NOMO-1 treated with DMSO at 0.1 percent for 48 hours (cell line): ENCODE data around the gene TAF1B.

Experiments used
- DNase-seq: peaks from one replicate; lab custom pipeline; 2025; ENCODE audit not compliant: unreplicated experiment; lab: John Stamatoyannopoulos, UW

TAF1B gene

DNA sequence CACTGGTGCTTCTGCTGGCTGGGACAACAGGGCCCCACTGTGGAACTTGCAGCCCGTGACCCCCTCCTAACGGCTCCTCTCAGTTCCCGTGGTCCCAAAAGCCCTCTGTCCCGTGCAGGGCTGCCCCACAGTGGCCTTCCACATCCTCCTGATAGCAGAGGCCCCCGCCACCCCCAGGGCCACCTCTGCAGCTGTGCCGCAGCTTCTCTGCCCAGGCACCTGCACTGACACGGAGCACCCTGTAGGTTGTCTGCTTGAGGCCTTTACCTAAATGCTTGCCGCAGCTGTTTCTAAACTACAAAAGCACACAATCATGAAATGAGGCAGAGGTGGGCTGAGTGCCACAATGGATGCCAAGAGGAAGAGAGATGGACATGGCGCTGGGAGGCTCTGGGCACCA lies 94.7 kb downstream of the TAF1B start:
- no peak for DNase-seq

DNA sequence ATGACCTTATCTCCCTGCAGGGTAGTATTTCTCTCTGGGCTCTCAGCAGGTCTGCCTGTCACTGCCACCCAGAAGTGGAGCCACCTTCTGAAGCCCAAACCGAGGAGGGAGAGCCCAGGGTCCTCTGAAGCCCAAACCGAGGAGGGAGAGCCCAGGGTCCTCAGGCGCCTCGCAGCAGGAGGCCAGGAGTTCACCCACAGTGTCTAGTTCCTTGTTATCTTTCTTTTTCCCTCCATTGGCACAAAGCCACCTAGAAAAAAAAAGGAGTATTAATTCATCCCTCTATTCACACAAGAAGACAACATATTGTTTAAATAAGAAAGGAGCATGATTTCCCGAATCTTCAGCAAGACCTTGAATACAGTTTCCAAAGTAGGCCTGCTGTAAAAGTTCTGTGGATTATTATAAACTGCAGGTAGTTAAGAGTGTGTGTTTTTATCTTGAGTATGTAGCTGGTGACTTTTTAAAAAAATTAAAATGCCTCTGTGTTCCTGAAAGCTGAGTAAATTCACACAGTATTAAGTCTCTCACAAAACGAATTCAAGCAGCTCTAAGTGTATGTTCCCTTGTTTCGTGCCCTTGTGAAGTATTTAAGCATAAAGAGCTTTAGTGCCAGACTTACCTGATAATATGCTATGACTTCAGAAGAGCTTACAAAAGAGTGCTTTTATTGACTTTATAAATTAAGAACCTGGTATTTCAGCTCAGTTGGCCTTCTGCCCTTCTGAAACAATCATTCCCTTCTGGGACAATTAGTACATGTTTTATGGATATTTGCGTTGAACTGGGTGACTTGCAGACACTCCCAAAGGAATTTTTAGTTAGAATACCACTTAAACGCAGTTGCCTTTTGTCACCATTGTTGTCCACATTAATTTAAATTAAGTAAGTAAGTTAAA lies 96.6 kb downstream of the TAF1B start:
- no peak for DNase-seq

DNA sequence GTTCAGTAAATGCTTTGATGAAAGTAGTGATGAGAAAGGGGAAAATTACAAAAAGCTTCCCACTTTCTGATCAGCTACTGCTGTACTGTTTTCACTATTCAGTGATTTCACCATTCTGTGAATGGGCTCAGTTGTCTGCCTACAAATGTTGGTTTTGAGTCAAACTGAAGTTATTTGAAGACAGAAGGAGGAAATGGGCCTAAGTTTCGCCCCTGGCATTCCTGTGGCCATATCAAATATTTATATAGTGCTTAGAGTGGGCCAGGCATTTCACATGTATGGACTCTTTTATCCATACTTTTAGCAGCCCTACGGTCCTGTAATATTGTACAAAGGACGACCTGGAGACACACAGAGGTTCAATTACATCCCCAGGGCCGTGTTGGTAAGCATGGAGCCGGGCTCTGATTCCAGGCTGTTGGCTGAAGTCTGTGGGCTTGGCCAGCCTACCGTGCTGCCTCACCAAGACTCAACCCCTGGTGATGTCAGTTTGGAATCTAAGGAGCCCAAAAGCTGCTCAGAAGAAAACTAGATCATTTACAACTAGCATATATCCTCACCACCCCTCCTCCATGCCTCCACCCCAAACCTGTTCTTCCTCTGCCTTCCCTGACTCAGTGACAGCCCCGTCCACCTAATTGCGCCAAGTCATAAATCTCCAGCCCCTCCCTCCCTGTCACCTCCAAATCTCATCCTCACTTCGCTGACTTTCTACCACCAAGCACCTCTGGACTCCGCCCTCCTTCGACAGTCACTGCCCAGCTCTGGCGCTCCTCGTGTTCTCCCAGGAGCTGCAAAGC lies 98.1 kb downstream of the TAF1B start:
- no peak for DNase-seq

DNA sequence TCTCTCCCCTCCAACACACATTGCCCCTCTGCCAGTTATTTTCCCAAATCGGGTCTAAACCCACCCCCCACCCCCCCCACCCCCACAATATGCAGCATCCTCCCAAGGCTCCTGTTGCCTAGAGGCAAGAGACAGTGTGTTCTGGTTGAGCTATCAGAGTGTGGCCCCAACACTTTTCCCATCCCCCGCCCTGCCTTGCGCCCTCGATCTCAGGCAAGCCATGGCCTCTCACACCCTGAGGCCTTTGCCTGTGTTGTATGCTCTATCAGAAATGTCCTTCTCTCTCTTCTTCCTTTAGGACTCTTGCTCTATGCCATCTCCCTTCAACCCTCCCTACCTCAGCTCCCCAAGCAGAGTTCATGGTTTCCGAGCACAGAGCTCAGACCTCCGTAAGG lies 98.7 kb downstream of the TAF1B start:
- DNase-seq = no peak

DNA sequence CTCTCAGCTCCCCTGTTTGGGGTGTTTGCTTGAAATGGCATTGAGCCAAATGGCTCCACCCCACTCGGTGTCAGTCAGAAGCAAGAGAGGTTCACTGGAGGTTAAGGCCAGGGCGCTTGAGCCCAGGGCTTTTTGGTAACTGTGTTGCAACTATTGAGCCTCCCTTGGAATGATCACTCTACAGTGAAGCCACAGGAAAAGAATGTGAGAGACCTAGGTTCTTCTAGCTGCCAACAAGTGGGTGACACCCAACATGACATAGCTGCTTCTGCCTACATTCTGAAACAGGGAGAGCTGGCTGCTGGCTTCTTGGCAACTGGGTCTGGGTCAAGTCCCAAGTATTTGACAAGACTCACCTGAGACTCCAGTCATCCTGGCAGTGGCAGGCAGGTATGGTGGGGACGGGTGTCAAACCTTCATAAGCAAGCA lies 101.1 kb downstream of the TAF1B start:
- DNase-seq = no peak

DNA sequence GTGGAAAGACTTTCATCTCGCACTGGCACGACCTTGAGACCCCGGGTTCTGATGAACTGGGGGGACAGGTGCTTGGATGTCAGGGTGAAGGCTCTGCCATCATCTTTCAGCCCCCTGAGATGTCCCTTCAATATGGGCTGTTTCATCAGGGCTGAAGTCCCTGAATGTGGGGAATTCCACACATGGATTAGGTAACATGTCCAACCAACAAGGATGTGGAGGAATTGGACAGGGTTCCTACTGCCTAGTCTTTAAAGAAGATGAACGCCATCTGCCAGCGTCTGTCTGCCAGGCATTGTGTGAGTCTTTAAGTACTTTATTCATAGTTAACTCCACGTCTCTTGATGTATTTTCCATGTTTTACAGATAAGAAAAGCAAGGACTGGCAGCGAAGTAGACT lies 102.3 kb downstream of the TAF1B start:
- DNase-seq = no peak

DNA sequence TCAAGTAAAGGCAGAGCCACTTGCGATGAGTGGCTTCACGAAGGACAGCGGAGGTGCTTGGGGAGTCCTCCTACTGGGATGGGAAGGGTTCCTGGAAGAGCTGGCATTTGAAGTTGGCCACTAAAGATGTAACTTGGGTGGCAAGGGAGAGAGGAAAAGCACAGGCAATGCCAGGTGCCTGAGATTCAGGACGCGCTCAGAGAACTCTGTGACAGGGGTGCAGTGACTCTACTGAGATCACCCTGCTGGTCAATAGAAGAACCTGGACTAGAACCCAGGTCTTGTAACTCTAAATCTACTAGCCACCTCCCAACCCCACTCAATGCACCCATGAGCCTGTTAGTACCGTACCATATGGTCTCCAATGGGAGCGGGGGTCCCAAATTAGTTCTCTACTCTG lies 102.8 kb downstream of the TAF1B start:
- no peak for DNase-seq

DNA sequence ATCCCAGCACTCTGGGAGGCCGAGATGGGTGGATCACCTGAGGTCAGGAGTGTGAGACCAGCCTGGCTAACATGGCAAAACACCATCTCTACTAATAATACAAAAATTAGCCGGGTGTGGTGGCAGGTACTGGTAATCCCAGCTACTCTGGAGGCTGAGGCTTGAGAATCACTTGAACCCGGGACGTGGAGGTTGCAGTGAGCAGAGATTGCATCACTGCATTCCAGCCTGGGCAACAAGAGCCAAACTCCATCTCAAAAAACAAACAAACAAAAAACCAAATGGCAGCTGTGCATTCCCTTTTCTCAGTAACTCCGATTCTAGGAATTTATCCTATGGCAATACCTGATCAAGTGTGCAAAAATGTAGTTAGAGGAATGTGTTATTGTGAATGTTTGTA lies 103.5 kb downstream of the TAF1B start:
- DNase-seq = no peak

DNA sequence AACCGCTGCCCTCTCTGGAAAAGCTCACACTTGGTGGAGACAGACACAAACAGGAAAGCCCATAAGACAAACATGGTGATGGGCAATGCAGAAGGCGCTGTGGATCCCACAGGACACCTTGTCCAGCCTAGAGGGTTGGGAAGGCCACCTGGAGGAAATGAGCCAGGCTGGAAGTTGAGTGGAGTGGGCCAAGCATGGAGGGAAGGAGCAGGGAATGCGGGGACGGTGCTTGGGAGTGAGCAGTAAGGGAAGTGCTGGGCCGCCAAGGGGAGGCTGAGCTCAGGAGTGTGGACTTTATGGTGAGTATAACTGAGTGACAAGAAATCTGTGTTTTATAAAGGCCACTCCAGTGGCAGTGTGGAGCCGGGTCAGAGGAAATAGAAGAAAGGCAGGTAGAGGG lies 105.4 kb downstream of the TAF1B start:
- no peak for DNase-seq

DNA sequence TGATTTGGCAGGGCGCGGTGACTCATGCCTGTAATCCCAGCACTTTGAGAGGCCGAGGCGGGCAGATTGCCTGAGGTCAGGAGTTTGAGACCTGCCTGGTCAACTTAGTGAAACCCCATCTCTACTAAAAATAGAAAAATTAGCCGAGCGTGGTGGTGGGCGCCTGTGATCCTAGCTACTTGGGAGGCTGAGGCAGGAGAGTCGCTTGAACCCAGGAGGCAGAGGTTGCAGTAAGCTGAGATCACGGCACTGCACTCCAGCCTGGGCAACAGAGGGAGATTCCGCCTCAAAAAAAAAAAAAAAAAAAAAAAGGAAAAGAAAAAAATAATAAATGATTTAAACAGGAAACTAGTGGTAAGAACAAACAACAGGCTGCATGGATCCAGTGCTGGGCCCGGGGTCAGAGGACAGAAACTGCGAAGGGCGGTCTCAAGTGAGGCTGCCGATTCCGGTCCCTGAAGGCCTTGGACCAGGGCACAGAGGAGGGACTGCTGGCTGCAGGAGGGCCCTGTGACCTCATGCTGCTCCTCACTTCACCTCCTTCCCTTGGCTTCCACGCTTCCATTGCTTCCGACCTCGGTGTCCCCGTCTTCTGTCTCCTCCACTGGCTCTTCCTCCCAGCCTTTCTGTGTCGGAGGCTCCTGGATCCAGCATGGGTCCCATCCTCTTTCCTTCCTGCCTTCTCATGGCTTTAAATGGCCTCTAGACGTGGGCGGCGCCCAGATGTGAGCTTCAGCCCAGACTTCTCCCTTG lies 106.1 kb downstream of the TAF1B start:
- no peak for DNase-seq

DNA sequence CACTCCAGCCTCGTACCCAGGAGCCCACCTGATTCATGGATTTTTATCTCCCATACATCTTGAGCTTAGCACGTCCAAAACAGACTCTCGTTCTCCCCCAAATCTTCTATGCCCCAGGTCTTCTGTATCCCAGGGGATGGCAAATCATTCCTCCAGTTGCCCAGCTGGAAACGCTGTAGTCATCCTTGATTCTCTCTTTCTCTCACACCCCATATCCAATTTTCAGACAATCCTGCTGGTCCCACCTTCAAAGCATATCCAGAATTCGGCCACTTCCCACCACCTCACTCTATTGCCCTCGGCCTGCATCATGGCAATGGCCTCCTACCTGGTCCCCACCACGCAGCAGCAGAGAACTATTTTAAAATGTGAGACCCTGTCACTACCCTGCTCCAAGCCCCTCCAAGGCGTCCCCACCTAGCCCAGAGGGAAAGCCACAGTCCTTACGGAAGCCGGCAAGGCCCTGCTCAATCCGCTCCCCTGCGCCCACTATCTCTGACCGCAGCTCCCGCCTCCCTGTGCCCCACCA lies 106.8 kb downstream of the TAF1B start:
- no peak for DNase-seq

DNA sequence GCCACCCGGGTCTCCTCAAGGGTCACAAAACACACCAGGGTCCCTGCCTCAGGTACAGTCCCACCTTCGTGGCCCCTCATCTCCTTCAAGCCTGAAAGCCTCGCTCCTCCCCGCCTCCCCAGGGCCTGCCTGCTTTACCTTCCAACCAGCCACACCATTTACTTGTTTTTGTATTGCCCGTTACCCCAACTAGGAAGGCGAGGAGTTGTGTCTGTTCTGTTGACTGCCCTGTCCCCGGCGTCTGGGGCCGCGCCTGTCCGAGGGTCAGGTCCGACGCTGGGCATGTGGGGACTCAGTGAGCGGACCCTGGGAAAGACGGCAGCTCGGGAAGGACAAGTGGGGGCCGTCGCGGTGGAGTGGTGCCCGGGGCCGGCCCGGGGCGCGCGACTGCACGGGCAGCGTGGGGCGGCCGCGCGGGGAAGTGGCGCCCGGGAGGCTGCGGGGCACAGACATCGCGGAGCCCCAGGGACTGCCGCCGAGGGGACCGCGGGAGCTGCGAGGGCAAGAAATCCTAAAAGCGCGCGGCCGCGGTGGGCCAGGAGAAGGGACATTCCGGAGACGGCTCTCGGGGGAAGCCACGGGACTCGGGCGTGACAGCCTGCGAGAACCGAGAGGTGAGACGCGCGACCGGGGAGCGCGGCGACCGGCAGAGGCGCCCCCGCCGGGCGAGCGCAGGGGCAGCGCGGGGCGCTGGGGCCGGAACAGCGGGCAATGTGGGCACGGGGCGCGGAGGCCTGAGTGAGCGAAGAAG lies 107.4 kb downstream of the TAF1B start:
- no peak for DNase-seq

DNA sequence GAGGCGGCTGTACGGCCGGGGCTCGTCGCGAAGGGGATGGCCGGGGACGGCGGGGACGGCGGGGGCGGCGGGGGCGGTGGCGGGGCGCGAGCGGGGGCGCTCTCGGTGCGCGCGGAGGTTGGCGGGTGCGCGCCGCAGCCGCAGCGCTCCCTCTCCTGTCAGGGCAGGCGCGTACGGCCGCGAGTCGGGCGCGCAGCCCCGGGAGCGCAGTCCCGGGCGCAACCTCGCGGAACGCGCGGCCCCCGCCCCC lies 107.9 kb downstream of the TAF1B start:
- DNase-seq = no peak

DNA sequence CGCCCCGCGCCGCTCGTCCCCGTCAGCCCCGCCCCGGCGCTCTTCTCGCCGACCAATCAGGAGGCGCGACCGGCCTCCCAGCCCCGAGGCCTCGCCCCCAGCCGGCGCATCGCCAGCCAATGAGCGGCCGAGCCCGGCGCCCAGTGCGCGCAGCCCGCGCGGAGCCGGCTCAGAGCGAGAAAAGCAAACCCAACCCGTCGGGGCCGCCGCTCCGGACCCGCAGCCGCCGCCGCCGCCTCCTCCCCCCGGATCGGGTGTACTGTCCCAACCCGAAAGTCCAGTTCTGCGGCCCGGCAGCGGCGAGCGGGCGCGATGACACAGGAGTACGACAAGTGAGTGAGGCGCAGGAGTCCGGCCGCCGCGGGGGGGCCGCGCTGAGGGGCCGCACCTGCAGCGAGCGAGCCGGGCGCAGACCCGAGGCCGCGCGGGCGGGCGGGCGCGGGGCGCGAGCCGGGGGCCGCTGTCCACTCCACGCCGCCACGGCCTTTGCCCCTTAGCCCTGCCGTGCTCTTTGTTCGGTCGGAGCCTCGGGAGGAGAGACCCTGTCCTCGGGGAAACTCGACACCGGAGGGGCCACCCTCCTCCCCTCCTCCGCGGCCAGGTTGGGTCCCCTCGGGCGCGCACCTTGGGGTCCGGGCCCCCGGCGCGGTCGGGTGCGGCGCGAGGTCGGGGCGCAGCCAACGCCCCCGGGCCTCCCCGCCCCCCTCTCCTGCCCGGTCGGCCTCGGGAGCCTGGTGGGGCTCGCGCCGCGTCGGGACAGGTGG lies 108.4 kb downstream of the TAF1B start, which contains the start of gene GRHL1:
GRHL1 (plus strand) TSS at position 172 of the 764 bp plus-strand sequence; CDS start at position 313, 141 bp downstream.
- DNase-seq = peak; percentile 76

DNA sequence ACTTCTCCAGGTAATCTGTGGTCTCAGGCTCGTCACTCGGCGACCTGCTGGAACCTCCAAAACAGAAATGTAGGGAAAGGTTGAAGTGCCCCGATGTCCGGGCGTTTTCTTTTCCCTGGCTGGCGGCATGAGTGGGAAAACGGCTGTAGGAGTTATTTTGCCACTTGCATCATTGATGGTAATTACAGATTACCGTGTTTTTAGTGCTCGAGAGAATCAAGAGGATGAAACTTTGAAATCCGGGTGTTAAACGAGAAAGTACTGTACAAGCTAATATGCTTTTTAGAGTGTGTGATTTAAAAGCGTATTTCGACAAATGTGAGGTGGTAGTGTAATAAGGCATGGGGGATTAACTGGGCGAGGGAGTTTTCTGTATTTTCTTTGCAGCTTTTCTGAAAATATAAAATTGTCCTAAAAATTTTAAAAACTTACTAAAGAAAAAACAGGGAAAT lies 109.0 kb downstream of the TAF1B start:
- DNase-seq = no peak

DNA sequence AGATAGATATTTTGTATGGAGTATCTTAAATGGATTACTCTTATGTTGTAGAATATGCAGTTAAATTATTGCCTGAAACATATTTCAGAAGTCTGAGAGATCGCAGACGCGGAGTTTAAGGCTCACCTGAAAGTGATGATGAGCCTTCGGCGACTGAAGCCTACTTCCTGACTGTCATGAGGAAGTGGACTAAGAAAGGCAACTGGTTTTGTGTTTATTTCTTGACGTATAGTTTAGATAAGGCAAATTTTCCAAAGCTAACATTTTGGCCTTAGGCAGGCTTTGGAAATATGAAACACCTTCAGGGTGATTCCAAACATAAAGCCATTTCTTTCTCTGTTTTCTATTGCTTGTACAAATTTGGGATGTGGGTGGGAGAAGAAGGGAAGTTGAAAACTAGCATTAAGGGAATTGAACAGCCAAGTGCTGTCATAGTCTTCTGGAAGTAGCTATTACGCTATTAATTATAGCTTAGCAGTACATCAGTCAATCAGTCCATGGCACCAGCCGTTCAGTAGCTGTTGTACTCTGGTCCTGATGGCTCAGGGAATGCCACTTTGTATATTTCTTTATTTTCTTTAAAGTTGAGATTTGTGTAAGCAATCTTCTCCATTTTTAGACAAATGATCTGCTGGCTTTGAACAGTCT lies 109.7 kb downstream of the TAF1B start:
- peak; percentile 10 for DNase-seq

DNA sequence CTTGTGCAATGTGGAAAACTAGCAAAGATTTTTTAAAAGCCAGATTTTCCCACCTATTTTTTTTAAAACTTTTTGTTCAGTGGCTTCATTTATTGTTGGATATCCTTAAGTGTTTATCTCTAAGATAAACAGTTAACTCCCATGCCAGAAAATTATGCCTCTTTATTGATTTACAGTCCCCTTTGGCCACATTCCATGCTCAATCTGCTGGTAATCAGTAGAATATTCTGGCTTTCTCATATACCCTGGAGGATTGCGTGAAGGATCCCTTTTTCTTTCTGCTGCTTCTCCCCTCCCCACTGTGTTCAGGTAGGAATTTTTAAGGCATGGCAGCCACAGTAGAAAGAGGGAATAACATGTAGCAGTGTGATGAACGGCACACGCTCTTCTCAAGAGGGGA lies 110.9 kb downstream of the TAF1B start:
- DNase-seq = no peak

DNA sequence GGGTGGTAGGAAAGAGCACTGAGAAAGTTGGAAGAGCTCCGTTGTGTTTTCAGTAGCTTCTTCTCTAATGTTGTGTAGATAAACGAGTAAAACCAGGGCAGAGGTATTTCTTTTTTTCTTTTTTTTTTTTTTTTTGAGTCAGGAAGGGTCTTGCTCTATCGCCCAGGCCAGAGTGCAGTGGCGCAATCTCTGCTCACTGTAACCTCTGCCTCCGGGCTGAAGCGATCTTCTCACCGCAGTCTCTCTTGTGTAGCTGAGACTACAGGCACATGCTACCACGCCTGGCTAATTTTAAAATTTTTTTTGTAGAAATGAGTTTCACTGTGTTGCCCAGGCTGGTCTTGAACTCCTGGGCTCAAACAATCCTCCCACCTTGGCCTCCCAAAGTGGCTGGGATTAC lies 114.8 kb downstream of the TAF1B start:
- DNase-seq = no peak

DNA sequence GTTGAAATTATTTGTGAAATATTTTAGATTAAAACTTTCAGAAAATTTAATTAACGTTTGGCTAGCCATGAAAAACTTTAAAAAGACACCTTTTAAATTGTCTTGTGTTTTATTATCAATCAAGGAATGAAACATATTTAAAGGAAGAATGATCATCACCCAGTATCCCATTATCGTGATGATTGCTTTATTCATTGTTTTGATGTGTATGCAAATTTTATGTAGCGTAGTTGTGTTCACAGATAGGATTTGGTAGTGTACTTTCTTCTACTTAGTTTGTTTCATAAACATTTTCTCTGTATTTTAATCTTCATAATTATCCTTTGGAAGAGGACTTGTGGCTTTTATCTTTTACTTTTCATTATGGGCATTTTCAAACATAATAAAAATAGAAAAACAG lies 116.0 kb downstream of the TAF1B start:
- no peak for DNase-seq
